ENCODE results near the gene PDE1C. TPM values are rescaled to one million over a fixed set of nuclear protein-coding genes. Genes with fewer than 3 reads are reported as not detected.
A peak's percentile ranks its signal among the peaks of the same experiment; 100 is the strongest.

The PDE1C gene
- total RNA-seq: 23.3 TPM

DNA sequence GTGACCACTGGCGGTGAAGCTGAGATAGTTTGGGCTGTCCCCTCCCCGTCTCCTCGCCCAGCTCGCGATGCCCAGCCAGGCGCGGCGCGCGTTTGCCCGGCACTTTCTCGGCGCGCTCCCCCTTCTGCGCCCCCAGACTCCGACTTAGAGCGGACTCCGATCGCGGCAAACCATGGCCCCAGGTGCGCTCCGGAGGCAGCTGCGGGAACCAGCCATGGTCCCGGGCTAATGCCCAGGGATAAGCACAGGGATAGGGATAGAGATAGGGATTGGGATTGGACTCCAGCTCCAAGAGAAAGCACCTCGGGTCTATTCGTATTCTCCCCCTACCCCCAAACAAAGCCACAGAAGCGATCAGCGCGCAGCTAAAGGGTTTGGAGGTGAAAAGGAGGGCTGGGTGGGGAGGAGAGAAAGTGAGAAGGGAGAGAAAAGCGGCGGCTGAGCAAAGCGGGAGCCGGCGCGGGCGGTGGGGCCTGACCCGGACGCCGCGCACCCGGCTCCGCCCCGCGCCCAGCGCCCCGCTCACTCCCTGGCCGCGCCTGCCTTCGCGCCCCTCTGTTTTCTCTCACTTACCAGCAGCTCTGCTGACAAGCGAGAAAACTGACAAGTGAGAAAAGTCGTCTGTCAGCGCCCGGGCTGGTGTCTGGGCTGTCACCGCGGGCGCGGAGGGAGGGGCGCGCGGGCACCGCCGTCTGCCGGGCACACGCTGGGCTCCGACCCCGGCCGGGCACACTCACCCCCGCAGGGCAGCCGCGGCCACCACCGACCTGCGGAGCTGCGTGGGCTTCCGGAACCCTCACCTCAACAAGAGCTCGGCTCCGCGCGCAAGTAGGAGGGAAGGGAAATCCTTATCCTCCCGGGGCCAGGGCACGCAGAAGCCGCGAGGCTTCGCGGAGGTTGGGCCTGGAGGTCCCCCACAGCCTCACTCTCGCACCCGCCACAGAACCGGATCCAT lies at the start of gene PDE1C:
TSS of gene PDE1C (minus strand) at position 2 of the 955 bp plus-strand sequence.
- ATAC-seq (peak; percentile 23), DNase-seq (ENCODE audit: low spot score) (no peak)
- intact Hi-C loops (cut with DNase I): no loop called here

DNA sequence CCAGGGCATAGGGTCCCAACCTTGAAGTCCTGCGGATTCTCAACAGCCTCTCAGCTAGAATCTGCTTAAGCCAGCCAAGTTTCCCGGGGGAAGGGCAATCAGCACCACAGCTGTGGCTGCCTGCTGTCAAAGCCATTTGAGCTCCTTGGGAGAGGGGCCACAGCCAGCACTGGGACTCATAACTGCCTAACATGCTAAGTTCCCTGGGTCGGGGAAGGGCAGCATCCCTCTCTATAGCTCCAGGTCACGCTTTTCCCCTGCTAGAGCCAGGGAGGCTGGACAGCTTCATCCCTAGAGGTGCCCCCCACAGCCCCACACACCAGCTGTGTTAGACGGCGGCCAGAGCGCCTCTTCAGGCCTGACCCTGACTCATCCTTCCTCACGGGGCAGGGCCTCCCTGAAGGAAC lies 49.6 kb upstream of the PDE1C start:
- DNase-seq (ENCODE audit: low spot score): no peak
- no peak for ATAC-seq
- intact Hi-C loops (cut with DNase I): no loop called here

DNA sequence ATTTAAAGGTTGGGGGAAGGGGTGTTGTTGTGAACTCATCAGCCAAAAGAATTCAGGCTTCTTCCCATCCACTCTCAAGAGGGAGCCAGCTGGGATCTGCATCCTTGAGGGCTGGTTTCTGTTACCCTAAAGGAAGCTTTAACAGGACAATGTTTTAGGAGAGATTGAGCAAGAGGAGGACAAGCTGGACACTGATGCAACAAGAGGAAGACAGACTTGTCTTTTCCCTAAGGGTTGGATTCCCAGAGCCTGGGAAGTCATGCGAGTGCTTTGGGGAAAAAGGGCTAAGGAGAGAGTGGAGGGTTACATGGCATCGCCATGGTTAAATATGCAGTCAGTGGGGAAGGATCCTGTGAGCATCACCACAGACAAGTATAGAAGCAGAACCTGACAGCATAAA lies 47.6 kb upstream of the PDE1C start:
- DNase-seq (ENCODE audit: low spot score) (no peak), ATAC-seq (no peak)
- intact Hi-C loops (cut with DNase I): no loop called here

DNA sequence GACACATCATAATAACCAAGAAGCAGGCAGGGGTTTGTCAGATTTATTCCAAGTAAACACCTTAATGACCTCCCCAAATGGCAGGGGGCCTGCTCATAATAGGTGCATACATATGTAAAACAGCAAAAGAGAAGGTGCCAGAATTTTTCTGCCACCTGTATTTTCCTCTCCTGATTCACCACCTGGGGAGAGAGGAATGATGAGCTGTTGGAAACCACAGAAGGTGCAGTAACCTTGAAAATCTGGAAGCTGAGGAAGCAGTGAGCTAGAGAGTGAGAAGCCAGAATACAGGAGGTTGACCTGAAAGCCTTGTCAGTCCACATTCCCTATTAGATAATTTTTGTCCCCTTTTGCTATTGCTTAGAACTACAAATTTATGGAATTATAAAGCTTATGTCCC lies 46.2 kb upstream of the PDE1C start:
- ATAC-seq: no peak
- intact Hi-C loops (cut with DNase I): no loop called here

DNA sequence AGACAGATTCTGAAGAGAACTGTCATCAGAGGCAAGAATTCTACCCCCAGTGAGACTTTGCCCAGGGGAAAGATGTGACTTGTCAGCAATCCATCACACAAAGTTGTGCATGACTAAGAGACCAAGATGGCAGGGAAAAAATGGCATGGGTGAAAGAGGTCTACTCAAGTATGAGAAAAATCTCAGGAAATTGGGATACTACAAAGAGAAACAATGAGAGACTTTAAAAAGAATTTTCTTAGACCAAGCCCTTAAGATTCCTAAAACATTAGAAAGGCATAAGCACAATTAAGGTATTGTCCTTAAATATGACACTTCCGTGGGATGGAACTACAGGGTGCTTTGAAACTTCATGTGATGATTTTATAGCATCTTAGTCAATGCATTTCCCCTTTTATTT lies 45.6 kb upstream of the PDE1C start:
- DNase-seq (ENCODE audit: low spot score): no peak
- intact Hi-C loops (cut with DNase I): no loop called here
- no peak for ATAC-seq

More for the DNA sequence above, 46.2 kb upstream of the PDE1C start:
- DNase-seq (ENCODE audit: low spot score): no peak

DNA sequence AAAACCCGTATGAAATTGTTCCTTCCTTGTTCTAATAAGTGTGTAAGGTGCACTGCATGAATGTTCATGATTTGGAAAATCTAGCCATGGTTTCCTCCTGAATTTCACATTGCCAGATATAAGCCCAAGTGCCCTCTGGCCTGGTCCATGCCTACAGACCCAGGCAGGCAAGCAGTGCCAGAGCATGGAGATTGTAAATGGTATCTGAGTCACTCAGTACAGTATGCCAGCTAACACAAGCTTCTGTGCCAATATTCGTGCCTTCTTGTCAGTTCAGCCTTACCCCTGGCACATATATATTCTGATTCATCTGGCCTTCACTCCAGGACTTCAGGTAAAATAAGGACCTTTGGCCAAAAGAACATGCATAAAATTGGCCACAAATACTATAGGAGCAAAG lies 38.4 kb upstream of the PDE1C start:
- intact Hi-C loops (cut with DNase I): no loop called here
- DNase-seq (ENCODE audit: low spot score) (no peak), ATAC-seq (no peak)

DNA sequence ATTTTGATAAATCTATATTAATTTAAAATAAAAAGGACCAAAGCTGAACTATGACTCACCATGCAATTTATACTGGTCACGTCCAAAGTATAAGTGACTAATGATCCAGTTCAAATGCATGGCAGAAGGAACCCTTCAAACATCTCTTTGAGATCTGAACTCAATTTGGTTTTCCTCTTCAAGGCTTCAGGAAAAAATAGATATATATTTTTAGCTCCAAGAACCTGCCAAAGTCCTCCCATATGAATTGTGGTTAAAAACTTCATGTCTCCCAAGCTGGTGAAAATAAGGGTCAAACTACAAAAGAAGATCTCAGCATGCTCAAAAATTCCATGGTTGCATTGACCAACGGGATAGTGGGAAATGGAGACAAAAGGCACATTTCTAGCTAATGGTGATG lies 34.6 kb upstream of the PDE1C start:
- DNase-seq (ENCODE audit: low spot score): no peak
- intact Hi-C loops (cut with DNase I): no loop called here

DNA sequence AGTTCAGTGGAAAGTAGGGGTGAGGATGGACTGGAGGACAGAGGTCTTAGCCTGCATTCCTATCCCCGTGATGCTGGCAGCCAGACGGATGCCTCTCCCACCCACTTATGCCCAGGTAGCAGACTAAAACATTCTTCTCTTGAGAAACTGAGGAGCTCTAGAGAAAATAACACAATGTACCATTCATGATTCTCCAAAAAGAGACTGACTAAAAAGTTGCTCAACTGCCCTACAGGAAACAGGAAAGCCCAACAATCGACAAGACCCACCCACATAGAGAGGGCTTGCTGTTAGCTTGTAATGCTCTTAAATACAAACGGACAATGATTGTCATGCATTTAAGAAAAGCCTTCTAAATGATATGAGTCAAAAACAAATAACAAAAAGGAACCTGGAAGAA lies 33.2 kb upstream of the PDE1C start:
- ATAC-seq: no peak
- DNase-seq (ENCODE audit: low spot score): no peak
- intact Hi-C loops (cut with DNase I): no loop called here

More for the DNA sequence above, 34.6 kb upstream of the PDE1C start:
- no peak for ATAC-seq

DNA sequence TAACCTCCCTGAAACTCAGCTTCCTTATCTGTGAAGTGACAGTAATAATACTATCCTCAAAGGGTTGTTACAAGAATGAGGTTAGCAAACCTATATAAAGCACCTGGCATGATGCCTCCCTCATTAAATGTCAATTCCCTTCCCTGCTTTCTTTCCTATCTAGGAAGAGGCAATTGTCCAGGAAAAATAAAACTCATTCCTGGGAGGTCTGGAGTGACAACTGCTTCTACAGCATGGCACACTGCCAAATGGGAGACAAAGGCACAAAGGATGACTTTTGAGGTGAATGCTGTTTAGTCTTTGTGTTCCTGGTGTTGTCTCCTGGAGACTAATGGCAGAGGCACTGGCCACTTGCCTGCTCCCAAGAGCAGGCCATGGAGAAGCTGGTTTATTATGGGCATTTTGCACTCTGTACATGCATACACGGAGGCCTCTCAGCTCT lies 32.2 kb upstream of the PDE1C start:
- ATAC-seq (no peak), DNase-seq (ENCODE audit: low spot score) (no peak)
- intact Hi-C loops (cut with DNase I): no loop called here

DNA sequence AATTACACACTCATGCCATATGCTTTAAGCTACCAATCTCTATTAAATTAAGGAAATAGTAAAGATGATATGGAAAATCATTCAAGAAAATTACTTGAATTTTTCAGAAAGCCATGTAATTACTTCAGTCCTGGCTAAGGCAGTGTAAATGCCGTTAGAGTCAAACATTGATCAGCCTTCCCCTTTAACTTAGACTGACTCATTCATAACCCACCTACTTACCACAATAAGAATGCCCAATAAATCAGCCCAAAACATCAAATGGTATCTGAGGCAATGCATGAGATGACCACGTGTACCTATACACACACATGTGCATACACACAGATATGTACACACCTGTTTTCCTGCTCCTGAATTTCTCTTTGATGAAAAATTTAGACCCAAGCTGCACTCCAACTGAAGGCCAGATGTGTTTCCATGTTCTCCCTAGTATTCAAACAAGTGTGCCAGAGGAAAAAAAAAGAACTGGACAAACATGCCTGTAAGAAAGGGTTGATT lies 30.2 kb upstream of the PDE1C start:
- ATAC-seq (no peak), DNase-seq (ENCODE audit: low spot score) (no peak)
- intact Hi-C loops (cut with DNase I): no loop called here

DNA sequence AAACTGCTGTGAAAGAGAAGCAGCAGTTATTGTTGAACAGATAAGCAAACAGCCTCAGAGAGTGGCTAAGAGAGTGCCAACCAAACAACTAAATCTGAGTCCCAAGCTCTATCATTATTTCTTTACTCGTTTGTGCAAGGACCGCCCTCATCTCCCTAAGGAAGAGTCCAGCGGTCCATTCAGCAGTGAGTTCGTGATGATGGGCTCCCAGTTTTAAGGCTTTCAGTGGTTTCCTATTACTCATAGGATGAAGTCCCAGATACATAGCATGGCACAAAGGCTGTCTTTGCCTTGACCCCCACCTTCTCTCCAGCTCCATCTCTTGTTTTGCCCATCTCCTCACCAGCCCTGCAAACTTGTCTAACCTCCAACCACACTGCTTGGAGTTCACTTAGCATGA lies 24.3 kb upstream of the PDE1C start:
- intact Hi-C loops (cut with DNase I): no loop called here
- no peak for ATAC-seq
- no peak for DNase-seq (ENCODE audit: low spot score)

DNA sequence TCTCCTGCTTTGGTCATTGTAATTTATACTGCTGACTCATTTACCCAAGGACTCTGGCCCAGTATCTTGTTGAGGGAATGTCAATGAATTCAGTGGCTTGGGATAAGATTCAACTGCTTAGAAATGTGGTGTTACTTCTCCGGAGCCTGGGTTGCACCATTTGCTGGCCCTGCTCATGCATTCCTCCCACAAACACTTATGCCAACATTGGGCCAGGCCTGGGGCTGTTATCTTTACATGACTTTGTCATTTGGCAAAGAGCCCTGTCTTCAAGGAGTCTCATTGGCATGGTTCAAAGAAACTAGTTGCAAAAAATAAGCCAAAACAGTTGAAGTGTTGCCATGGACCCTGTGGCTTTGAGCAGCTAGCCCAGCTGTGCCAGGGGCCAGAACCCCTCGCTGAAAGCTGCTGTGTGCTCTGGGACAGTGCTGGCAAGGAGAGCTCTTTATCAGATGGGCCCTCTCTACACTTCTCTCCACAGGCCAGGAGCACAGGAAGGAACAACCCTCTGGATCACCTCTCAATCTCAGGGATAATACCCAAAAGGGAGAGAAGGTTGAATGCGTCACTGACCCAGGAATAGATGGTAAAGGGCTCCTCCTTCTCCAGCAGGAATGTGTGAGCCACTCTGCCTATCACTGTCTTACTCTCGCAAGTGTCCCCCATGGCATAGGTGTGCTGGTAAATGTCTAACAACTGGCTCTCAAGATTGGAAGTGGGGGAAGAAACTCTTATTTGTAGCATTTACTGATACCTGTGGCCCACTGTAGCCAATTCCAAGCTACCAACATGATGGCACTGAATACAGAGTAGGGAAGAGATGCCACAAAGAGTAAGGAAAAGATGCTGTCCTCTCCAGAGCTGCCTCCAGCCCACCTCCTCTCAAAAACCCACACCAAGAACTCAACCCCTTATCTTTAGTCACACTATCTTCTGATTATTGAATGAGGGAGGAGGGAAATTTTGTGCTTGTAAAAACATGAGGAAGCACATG lies 23.5 kb upstream of the PDE1C start:
- DNase-seq (ENCODE audit: low spot score): no peak
- intact Hi-C loops (cut with DNase I): no loop called here
- peak; percentile 74 for ATAC-seq

DNA sequence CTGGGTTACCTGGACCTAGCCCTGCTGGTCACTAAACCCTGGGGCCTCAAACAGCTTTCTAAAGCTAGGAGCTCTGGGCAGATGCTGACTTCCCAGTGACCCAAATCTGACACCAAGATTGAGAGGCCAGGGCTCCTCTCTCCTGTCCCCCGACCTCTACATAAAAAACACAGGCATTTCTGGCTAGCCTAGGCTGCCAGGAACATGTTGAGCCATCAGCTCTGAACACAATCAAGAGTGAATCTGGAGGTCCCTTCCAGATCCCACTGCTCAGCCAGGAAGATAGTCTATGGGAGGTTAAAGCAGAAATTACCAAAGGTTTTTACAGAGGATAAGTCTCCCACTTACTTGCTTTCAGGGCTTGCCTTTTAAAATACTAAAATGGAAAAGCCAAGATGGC lies 22.1 kb upstream of the PDE1C start:
- ATAC-seq (no peak), DNase-seq (ENCODE audit: low spot score) (no peak)
- intact Hi-C loops (cut with DNase I): no loop called here

DNA sequence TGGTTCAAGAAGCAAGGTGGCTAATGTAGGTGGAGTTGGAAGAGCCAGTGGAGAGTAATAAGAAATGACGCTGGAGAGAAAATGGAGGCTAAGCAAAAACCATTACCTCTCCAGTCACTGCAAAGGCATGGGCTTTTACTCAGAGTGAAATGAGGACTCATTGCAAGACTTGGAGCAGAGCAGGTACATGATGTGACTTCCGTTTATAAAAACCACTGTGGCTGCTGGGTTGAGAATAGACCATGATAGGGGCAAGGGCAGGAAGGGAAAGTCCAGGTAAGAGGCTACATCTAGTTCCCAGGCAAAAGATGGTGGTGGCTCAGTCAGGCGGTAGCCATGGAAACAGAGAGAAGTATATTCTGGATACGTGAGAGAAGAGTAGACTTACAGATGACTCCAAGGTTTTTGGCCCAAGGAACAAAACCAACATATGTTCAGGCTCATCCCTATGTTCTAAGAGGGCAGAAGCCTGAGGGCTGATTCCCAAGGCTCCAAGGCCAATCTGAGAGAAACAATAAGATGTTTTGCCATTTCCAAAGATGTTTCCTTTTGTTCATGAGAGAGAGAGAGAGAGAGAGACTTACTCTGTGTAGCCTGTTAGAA lies 21.5 kb upstream of the PDE1C start:
- ATAC-seq: no peak
- intact Hi-C loops (cut with DNase I): no loop called here
- DNase-seq (ENCODE audit: low spot score): no peak

DNA sequence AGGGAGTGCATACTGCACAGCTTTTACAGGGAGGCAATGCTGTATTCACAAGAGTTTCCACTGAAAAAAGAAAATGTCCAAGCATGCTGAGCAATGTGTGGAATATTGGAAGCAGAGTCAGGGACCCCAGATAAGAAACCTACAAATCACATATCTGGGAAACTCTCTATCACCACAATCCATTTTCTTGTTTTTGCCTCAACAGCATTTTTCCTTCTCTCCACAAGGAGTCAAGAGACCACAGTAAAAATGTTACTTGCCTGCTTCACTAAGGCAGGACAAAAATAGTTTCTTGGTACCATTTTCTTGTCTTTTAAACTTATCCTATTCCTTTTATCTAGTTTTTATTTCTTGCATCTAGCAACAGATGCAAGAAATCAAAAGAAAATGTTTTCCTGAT lies 19.5 kb upstream of the PDE1C start:
- ATAC-seq: no peak
- DNase-seq (ENCODE audit: low spot score): no peak
- intact Hi-C loops (cut with DNase I): no loop called here

DNA sequence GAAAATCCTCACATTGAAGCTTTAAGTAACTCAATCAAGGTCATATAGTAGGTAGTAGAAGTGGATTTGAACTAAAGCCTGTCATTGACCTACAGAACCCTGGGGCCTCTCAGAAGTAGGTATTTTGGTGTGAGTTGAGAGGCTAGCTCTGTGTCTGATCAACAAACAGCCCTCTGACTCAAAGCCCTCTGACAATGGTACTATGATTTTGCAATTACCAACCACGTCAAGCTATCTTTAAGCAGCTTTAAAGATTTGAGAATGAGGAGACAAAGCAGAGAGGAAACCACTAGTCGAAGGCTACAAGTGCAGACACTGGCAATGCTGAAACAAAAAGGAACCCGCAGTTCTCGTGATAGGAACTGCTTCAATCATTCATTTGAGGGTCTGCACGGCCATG lies 19.0 kb upstream of the PDE1C start:
- no peak for ATAC-seq
- intact Hi-C loops (cut with DNase I): no loop called here
- no peak for DNase-seq (ENCODE audit: low spot score)

DNA sequence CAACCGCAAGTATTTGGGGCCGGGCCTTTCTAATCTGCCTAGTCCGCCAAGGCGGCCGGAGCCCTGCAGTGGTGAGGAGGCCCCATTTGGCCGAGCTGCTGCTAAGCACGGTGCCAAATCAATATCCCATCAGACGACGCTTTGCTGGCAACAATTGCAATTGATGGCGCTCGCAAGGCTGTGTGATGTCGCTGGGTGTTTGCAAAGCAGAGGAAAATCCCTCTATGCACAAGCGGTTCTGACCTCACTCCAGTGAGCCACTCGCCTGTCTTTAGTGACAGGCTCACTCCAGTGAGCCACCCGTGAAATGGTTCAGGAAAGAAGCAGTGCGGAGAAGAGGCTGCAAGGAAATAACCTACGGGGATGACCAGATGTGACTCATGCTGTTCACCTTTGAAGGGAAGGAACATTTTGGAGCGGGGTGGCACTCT lies 18.3 kb upstream of the PDE1C start:
- intact Hi-C loops (cut with DNase I): no loop called here
- DNase-seq (ENCODE audit: low spot score) (no peak), ATAC-seq (no peak)

DNA sequence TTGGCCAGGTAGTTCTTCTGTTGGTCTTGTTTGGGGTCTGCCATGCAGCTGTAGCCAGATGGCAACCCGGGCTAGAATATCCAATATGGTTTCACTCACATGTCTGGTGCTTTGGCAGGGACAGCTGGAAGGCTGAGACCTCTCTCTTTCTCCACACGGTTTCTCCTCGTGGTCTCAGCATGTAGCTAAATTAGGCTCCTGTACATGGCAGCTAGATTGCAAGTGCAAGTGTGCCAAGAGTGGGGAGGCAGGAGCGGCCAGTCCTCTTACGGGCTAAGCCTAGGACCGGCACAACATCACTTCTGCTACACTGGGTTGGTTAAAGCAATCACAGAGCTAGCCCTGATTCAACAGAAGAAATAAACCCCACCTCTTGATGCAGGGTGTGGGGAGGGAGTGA lies 9.3 kb upstream of the PDE1C start:
- DNase-seq (ENCODE audit: low spot score) (no peak), ATAC-seq (no peak)
- intact Hi-C loops (cut with DNase I): no loop called here

DNA sequence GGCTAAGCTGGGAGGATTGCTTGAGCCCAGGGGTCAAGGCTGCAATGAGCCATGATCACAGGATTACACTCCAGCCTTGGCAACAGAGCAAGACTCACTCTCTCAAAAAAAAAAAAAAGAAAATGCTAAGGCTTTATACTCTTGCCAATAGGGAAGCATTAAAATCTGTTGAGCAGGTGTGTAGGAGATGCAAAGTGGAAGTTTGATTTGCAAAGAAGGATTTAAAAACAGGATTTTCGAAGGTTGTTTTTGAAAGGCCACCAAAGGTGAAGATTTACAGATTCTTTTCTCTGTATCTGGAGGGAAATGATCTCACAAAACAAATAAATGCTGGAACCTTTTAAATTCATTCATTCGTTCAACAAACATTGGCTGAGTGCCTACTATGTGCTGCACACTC lies 8.6 kb upstream of the PDE1C start:
- intact Hi-C loops (cut with DNase I): no loop called here
- no peak for ATAC-seq

More for the DNA sequence above, 8.6 kb upstream of the PDE1C start:
- DNase-seq (ENCODE audit: low spot score): no peak
